Measurements from ENCODE around the gene NCKAP5L. TPM values are rescaled to one million over a fixed set of nuclear protein-coding genes. Genes with fewer than 3 reads are reported as not detected.

NCKAP5L gene
- total RNA-seq, 2 experiments from 2014 or later, result 9.2 to 9.8 TPM

DNA sequence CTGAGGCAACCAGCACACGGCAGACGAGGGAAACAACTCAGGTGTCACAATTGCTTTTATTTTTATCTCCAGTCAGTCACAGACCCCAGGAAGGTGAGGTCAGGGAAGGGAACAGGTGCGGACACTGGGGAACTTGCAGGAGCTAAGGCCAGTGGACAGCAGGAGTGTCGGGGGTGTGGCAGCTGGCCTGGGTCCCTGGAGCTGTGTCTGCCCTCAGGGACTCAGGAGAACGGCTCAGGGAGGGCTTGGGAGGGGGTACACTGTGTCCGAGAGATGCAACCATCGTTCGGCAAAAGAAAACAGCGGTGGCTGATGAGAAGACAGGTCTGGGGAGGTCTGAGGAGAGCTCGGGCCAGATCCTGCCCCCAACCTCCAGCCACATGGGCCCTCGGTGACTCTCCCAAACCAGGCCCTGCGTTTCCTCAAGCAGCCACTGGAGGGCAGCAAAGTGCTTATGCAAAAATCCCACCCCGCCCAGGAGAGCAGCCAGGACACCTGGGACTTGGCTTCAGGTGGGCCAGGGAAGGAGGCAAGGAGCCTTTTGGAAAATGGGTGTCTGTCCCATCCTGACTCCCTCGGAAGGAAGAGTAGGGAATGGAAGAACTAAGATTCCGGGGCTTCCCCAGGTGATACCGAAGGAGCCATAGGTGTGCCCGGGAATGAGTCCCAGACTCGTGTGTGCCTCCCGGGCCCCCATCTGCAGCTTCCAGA lies 38.8 kb upstream of the NCKAP5L start:
- ATAC-seq (ENCODE audit: poor library complexity) (peak; percentile 97), DNase-seq (peak; percentile 58 to 83 (median 66))
- intact Hi-C loops (cut with DNase I, micrococcal nuclease), result loop anchor here (1.0 to 5.0 kb wide), 2 partner anchors 189 to 190 kb away; partner anchors contain the start of gene ASIC1 (in 1 of the 2)
- Histone ChIP-seq H3K4me1 (ENCODE audit: insufficient read depth, low read length) (peaks cover 5% of the 10 kb centered on the region), H3K4me3 (ENCODE audit: low read length) (no peak overlapping the region), H3K36me3 (ENCODE audit: insufficient read depth, low read length) (no peaks in the 10 kb centered on the region), H3K9me3 (ENCODE audit: control insufficient read depth in 1 of 2, insufficient read depth in 1 of 2, low read length in 2 of 2) (no peaks in the 10 kb centered on the region), H3K27ac (ENCODE audit: low read depth in 1 of 2, low read length in 2 of 2) (no peak overlapping the region), H3K27me3 (ENCODE audit: control insufficient read depth in 1 of 2, insufficient read depth in 2 of 2, low read length in 2 of 2) (peaks cover 0 to 3% of the 10 kb centered on the region in 2 experiments)
- H3K4me1 Mint-ChIP-seq (ENCODE audit: low read depth), result no peaks in the 10 kb centered on the region
- H3K27me3 Mint-ChIP-seq, result no peaks in the 10 kb centered on the region
- no peaks in the 10 kb centered on the region for H3K36me3 Mint-ChIP-seq (ENCODE audit: low read depth)
- POLR2A ChIA-PET, result interaction anchor here (0.6 to 2.0 kb wide), 3 partner anchors 23 to 973 kb away, joined by 3 to 8 read pairs (median 7); partner anchors contain the start of genes BCDIN3D and TMBIM6
- no peak overlapping the region for H3K4me3 Mint-ChIP-seq
- H3K9me3 Mint-ChIP-seq, result no peaks in the 10 kb centered on the region
- TF ChIP-seq, protein P1, sequence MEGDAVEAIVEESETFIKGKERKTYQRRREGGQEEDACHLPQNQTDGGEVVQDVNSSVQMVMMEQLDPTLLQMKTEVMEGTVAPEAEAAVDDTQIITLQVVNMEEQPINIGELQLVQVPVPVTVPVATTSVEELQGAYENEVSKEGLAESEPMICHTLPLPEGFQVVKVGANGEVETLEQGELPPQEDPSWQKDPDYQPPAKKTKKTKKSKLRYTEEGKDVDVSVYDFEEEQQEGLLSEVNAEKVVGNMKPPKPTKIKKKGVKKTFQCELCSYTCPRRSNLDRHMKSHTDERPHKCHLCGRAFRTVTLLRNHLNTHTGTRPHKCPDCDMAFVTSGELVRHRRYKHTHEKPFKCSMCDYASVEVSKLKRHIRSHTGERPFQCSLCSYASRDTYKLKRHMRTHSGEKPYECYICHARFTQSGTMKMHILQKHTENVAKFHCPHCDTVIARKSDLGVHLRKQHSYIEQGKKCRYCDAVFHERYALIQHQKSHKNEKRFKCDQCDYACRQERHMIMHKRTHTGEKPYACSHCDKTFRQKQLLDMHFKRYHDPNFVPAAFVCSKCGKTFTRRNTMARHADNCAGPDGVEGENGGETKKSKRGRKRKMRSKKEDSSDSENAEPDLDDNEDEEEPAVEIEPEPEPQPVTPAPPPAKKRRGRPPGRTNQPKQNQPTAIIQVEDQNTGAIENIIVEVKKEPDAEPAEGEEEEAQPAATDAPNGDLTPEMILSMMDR (IDR thresholded peaks at IDR 0.05), result peak; percentile 95
- no peak overlapping the region for H3K27ac Mint-ChIP-seq
- CTCF ChIA-PET, result interaction anchor here (1.0 to 1.6 kb wide), 2 partner anchors 100 to 126 kb away, joined by 3 to 6 read pairs; partner anchors contain the start of gene TMBIM6

DNA sequence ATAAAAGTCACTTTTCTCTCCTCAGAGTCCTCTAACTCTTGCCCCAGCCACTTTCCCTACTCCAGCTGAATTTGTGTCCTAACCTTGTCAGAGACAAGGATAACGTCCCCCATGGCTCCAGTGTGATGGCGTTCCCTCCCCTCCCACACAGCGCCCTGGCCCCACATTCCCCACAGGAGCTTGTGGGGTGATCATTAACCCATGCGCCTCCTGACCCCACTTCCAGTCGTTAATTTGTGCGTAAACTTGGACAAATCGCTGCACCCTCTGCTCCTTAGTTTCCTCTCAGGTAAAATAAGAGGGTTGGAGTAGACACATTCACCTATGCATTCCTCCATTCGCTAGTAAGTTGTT lies 37.5 kb upstream of the NCKAP5L start:
- no peaks in the 10 kb centered on the region for H3K4me1 Mint-ChIP-seq (ENCODE audit: low read depth)
- Histone ChIP-seq H3K9me3 (ENCODE audit: control insufficient read depth in 1 of 2, insufficient read depth in 1 of 2, low read length in 2 of 2) (no peaks in the 10 kb centered on the region), H3K27me3 (ENCODE audit: control insufficient read depth in 1 of 2, insufficient read depth in 2 of 2, low read length in 2 of 2) (peaks cover 0 to 3% of the 10 kb centered on the region in 2 experiments), H3K4me3 (ENCODE audit: low read length) (no peak overlapping the region), H3K27ac (ENCODE audit: low read depth in 1 of 2, low read length in 2 of 2) (no peak overlapping the region), H3K36me3 (ENCODE audit: insufficient read depth, low read length) (no peaks in the 10 kb centered on the region), H3K4me1 (ENCODE audit: insufficient read depth, low read length) (peaks cover 5% of the 10 kb centered on the region)
- ChIA-PET CTCF (interaction anchor here (1.6 kb wide), 1 partner anchor 101 kb away, joined by 6 read pairs; no protein-coding TSS in a partner anchor), POLR2A (interaction anchor here (1.7 kb wide), 1 partner anchor 125 kb away, joined by 7 read pairs; the partner anchor contains the start of gene TMBIM6)
- no peak for DNase-seq
- no peaks in the 10 kb centered on the region for H3K36me3 Mint-ChIP-seq (ENCODE audit: low read depth)
- no peak overlapping the region for H3K27ac Mint-ChIP-seq
- H3K27me3 Mint-ChIP-seq, result no peaks in the 10 kb centered on the region
- ATAC-seq (ENCODE audit: poor library complexity), result no peak
- no peaks in the 10 kb centered on the region for H3K9me3 Mint-ChIP-seq
- H3K4me3 Mint-ChIP-seq, result no peak overlapping the region
- intact Hi-C loops (cut with DNase I, micrococcal nuclease), result loop anchor here in 1 of 2 experiments (5.0 kb wide), 1 partner anchor 192 kb away; the partner anchor contains the start of gene ASIC1
- TF ChIP-seq, protein P1 (IDR thresholded peaks at IDR 0.05), result no peak

DNA sequence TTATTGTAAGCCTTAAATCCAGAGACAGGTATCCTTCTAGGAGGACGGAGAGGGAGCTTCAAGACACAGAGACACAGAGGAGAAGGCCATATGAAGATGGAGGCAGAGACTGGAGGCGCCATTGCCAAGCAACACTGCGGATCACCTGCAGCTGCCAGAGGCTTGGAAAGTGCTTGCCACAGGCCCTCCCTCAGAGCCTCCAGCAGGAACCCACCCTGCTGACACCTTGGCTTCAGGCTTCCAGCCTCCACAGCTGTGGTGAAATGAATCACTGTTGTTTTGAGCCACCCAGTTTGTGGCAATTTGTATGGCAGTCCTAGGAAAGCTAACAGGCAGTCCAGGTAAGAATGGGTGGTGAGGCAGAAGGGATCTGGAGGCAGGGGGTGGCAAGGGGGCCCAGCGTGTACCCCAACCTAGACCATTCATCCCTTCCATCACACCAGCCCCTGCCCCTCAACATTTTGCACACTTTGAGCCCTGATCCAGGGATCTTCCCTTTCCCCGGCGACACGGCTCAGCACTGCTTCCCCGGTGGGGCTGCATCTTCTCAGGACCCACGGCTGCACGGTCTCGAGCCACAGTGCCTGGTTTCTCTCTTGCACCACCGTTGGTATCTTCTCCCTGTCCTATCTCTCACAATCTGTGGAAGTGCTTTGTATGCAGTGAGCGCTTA lies 37.0 kb upstream of the NCKAP5L start:
- Histone ChIP-seq H3K4me1 (ENCODE audit: insufficient read depth, low read length) (peaks cover 5% of the 10 kb centered on the region), H3K27me3 (ENCODE audit: control insufficient read depth in 1 of 2, insufficient read depth in 2 of 2, low read length in 2 of 2) (peaks cover 0 to 3% of the 10 kb centered on the region in 2 experiments), H3K4me3 (ENCODE audit: low read length) (no peak overlapping the region), H3K27ac (ENCODE audit: low read depth in 1 of 2, low read length in 2 of 2) (no peak overlapping the region), H3K36me3 (ENCODE audit: insufficient read depth, low read length) (no peaks in the 10 kb centered on the region), H3K9me3 (ENCODE audit: control insufficient read depth in 1 of 2, insufficient read depth in 1 of 2, low read length in 2 of 2) (no peaks in the 10 kb centered on the region)
- Mint-ChIP-seq H3K27me3 (no peaks in the 10 kb centered on the region), H3K4me1 (ENCODE audit: low read depth) (no peaks in the 10 kb centered on the region), H3K4me3 (no peak overlapping the region), H3K27ac (no peak overlapping the region), H3K36me3 (ENCODE audit: low read depth) (no peaks in the 10 kb centered on the region), H3K9me3 (no peaks in the 10 kb centered on the region)
- TF ChIP-seq, protein P1 (IDR thresholded peaks at IDR 0.05), result no peak
- DNase-seq (no peak), ATAC-seq (ENCODE audit: poor library complexity) (no peak)
- intact Hi-C loops (cut with DNase I, micrococcal nuclease), result loop anchor here in 1 of 2 experiments (5.0 kb wide), 1 partner anchor 192 kb away; the partner anchor contains the start of gene ASIC1
- ChIA-PET CTCF (interaction anchor here (1.6 kb wide), 1 partner anchor 101 kb away, joined by 6 read pairs; no protein-coding TSS in a partner anchor), POLR2A (no interaction called here)
